ENCODE measurements around the gene RNF208.

RNF208 gene

DNA sequence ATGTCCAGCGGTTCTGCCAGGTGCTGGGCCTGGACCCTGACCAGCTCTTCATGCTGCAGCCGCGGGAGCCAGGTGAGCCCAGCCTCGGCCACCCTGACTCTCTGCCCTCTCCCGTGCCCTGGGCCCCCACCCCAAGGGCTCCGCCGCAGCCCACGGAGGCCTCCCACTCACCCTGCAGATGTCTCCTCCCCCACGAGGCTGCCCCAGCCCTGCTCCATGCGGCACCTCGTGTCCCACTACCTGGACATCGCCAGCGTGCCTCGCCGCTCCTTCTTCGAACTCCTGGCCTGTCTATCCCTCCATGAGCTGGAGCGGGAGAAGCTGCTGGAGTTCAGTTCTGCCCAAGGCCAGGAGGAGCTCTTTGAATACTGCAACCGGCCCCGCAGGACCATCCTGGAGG is 7.4 kb downstream of the RNF208 start:
- DNase-seq (ENCODE audit: low read depth): no peak

DNA sequence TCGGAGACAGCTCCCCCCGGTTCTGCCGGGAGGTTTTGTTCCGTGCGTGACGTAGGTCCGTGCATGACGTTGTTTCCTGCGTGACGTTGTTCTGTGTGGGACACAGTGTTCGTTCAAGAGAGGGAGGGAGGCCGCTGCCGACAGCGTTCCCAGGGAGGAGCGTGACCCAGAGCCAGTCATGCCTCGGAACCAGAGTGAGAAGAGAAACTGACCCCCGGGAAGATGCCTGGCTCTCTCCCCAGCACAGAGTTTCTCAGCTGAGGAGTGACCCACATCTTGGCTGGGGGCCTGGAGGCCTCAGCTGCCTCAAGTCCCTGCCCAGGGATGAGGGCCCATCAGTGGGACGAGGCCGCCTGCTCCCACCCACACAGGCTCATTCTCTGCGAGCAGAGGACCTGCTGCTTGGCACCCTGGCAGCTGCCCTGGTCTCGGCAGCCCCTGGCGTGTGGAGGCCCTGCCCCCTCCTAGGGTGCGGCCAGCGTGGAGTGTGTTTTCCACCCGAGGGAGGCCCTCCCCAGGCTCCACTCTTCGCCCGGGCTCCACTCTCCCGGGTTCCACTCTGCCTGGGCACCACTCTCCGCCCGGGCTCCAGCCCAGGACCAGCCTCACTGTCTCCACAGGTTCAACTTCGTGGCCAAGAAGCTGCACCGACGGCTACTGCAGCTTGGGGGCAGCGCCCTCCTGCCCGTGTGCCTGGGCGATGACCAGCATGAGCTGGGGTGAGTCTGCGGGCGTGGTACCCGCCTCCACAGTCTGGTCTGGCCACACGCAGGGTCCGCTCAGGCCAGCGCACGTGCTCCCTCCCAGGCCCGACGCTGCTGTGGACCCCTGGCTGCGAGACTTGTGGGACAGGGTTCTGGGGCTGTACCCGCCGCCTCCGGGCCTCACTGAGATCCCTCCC is 8.6 kb downstream of the RNF208 start:
- DNase-seq (ENCODE audit: low read depth): no peak

- no peak for DNase-seq (ENCODE audit: low read depth)
Measured at GRCh38 chr9:137212520-137212919, 9.5 kb downstream of the RNF208 start.

DNA sequence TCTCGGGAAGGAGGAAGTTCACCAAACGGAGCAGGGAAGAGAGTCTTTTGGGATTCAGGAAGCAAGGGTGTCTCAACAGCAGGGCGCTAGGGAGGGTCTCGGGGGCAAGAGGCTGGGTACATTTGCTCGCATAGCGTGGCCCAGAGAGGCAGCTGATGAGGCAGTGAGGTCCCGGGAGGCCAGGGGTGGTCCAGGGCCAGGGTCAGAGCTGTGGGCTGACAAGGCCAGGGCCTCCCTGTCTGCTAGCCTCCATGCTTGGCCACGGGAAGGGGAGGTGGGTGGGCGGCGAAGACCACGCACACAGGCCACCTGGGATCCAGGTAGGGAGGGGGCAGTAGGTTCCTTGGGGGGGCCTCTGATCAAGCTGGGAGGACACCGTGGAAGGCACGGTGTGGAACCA is 10.5 kb downstream of the RNF208 start:
- DNase-seq (ENCODE audit: low read depth): no peak

DNA sequence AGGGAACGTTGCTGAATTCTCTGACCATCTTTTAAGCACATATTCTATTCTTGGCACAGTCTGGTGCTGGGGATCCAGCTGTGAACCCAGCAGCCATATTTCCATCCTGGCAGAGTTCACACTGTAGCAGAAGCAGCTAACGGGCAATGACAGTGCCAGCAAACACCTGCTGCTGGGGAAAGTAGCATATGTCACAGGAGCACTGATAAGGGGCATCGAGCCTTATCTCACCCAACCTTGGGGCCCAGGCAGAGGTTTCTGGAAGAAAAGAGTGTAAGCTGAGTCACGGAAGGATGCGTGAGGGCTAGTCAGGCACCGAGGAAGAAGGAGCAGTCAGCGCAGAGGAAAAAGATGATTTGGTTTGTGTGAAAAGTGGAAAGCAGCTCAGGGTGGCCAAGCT is 15.4 kb downstream of the RNF208 start:
- DNase-seq (ENCODE audit: low read depth): no peak

DNA sequence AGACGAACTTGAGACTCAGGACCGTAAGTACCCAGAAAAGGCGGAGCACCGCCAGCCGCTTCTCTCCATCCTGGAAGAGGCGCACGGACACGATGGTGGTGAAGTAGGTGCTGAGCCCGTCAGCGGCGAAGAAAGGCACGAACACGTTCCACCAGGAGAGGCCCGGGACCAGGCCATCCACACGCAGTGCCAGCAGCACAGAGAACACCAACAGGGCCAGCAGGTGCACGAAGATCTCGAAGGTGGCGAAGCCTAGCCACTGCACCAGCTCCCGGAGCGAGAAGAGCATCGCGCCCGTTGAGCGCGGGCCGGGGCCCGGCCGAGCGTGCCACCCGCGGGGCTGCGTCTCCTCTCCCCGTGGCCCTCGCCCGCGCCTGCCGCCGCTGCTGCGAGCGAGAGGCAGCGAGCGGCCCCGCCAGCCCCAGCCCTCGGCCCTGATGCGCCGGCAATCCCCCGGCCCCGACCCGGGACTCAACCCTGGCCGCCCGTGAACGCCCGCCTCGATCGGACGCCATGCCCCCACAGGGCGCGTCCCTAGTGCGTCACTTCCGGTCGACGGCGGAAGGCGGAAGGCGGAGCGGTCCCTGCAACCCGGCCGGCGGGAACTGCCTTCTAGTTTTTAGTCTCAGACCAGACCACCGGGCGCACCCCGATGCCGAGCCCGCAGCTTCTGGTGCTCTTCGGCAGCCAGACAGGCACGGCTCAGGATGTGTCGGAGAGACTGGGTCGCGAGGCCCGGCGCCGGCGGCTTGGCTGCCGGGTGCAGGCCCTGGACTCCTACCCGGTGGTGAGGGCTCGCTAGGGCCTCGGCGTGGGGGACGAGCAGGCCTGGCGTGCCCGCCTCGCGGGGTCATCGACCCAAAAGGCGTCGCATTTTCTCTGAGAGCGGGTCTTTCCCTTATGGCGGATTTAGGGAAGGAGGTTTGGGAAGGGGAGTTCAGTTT is 16.6 kb downstream of the RNF208 start, which contains the start of the genes NDOR1 and TMEM203:
Gene NDOR1 (plus strand): TSS at position 575 of the 944 bp plus-strand sequence. CDS start 78 bp downstream, at position 653.
Gene TMEM203 (minus strand): TSS at position 523 of the 944 bp plus-strand sequence. CDS start 234 bp downstream, at position 289.
- peak; percentile 67 for DNase-seq (ENCODE audit: low read depth)

DNA sequence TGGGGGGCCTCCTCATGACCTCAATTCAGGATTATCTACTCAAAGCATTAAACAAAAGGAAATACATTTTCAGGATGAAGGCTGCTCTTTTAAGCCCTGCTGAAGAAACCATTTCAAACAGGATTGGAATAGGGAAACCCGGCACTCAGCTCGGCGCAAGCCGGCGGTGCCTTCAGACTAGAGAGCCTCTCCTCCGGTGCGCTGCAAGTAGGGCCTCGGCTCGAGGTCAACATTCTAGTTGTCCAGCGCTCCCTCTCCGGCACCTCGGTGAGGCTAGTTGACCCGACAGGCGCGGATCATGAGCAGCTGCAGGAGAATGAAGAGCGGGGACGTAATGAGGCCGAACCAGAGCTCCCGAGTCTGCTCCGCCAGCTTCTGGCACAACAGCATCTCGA is 17.3 kb downstream of the RNF208 start:
- no peak for DNase-seq (ENCODE audit: low read depth)

DNA sequence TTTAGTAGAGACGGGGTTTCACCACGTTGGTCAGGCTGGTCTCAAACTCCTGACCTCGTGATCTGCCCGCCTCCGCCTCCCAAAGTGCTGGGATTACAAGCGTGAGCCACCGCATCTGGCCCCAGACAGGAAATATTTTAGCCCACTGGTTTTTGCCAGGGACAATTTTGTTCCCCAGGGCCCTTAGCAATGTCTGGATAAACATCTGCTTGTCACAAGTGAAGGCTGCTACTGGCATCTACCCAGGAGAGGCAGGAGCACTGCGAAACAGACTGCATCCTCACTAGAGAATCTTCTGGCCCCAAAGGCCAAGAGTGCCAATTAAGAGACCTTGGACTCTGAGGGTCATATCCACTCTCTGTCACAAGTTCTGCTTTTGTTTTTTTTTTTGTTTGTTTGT is 19.1 kb downstream of the RNF208 start:
- no peak for DNase-seq (ENCODE audit: low read depth)

GRCh38 chr9:137201205-137201868 is 20.7 kb downstream of the RNF208 start:
- no peak for DNase-seq (ENCODE audit: low read depth)

DNA sequence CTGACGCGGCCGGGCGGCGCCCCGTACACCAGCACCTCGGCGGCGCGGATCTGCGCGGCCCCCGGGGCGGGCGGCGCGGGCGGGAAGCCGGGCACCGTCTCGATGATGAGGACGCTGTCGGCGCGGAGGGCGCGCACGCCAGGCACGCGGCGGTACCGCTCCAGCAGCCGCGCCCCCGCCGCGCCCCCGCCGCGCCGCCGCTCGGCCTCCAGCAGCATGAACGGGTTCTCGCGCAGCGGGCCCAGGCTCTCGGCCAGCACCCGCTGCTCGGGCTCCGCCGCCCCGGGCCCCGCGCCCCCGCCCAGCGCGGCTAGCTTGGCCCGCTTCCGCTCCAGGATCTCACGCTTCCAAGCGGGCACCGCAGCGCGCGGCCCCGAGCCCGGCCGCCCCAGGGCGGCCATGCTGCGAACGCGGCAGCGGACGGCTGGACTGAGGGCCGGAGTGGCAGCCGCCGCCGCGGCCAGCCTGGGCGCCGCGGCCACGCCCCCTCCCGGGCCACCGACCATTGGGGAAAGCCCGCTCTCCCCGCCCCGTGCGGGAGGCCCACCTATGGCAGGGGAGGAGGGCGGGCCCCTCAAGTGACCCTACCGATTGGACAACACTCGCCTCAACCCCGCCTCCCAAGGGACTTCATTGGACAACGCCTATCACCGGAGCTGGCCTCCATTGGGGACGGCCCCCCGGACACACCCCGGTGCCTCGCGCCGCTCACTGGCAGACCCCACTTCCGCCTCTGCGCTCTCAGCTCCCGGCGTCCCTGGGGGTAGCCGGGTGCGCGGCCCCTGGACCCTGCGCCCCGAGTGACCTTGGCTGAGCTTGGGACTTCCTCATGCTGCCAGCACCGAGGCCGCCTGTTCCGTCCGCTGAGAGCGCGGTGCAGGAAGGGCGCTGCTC is 21.5 kb downstream of the RNF208 start, which contains the start of gene TPRN:
Gene TPRN (minus strand): TSS at position 431 of the 894 bp plus-strand sequence. CDS start 30 bp downstream, at position 401.
- DNase-seq (ENCODE audit: low read depth): peak; percentile 98

DNA sequence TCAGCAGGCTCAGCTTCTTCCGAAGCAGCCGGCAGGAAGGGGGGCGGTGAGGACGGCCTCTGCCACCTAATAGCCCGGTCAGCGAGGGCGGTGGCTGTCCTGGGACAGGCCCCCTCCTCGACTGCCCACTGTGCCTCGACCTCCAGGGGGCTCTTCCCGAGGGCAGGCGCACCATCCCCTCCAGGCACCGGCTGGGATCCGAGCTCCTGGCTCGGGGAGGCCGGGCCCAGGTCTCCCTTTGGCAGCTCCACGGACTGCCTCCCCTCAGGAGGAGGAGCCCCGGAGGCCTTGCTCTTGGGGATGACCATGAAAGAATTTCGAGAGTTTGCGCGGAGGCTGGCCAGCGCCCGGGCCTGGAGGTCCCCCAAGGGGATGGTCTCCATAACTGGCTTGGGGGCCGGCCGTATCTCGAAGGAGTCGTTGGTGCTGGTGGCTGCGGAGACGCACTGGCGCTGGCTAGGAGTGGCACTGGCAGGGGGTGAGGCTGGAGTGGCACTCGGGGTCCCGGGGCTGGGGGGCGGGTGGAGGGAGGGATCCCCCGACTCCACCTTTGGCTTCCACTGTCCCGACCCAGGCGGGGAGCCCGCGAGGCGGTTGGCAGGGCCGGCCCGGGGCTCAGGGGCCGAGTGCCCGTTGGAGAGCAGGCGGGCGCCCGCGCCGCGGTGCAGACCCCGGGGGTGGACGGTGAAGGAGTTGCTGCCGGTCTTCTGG is 22.5 kb downstream of the RNF208 start:
- DNase-seq (ENCODE audit: low read depth): peak; percentile 34

GRCh38 chr9:137198902-137199283 is 23.1 kb downstream of the RNF208 start:
- no peak for DNase-seq (ENCODE audit: low read depth)

DNA sequence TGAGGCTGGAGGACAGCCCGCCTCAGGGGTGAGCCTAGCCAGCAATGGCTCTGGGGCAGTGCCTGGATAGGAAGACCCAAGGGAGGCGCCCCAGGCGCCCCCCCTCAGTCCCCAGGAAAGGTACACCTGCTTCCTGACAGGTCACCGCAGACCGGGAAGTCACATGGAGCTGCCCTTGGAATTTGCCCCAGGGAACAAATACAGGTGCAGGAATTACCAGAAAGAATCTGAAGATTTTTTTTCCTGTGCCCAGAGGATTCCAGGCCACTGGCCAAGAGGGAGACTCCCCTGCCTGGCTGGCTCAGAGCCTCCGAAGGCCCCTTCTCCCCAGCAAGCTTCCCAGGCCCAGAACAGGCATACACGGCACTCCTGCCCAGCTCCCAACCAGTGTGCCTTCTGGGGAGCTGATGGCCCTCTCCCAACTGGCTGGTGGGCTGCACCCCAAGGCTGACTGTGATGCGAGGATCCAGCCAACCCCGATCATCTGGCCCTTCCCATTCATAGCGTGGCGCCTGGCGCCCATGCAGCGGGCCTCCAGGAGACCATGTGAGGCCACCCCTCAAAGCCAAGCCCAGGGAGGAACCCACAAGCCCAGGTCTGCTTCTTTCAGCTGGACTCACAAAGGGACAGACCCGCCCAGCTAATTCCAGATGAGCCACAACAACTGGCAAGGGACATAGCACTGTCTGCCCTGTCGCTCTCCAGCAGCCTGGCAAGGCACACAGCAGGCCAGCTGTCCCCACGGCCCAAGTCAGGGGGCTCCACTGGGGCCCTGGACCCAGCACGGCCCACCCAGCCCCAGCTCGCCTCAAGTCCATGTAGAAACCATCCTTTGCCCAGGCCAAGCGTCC is 23.8 kb downstream of the RNF208 start:
- no peak for DNase-seq (ENCODE audit: low read depth)

GRCh38 chr9:137195525-137196220 is 26.4 kb downstream of the RNF208 start:
- no peak for DNase-seq (ENCODE audit: low read depth)

GRCh38 chr9:137194909-137195308 is 27.1 kb downstream of the RNF208 start:
- DNase-seq (ENCODE audit: low read depth): no peak

GRCh38 chr9:137194388-137194787 is 27.7 kb downstream of the RNF208 start:
- peak; percentile 68 for DNase-seq (ENCODE audit: low read depth)

DNA sequence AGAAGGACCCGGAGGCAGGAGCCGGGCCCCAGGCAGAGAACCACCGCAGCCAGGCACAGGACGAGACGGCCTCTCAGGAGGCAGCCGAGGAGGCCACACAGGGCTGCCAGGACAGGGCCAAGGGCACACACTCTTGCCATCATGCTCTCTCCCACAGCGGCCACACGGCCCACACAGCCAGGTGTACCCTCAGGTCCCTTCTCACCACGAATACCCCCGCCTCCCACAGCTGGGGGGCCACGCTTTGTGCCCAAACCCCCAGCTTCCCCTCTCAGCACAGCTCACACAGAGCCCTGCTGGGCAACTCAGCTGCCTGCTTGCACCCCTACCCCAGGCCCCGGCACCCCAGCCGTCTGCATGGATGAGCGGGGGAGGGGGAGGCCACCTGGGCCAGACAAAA is 28.3 kb downstream of the RNF208 start:
- no peak for DNase-seq (ENCODE audit: low read depth)

GRCh38 chr9:137192859-137193258 is 29.2 kb downstream of the RNF208 start:
- DNase-seq (ENCODE audit: low read depth): no peak

DNA sequence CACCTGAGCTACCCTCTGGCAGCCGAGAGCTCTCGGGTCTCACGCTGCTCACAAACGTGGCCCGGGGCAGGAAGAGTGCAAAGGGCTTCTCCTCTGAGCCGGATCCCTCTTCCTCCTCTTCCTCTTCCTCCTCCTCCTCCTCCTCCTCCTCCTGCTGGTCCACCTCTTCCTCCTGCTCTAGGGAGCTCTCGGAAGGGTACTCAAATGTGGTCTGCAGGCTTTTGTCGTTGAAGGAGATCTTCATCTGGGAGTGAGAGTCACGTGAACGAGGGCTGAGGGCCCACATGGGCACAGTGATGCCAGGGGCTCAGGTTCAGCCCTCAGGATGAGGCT is 29.6 kb downstream of the RNF208 start:
- DNase-seq (ENCODE audit: low read depth): no peak
